ENCODE data around the gene TMEM132A. TPM values are rescaled to one million over a fixed set of nuclear protein-coding genes. Genes with fewer than 3 reads are reported as not detected.
A peak's percentile ranks its signal among the peaks of the same experiment; 100 is the strongest.
"Not testable (repeated sequence)": the region's sequence is repeated elsewhere in the genome, so short reads cannot be mapped to it uniquely, and the experiment has no call there.

Gene TMEM132A
- total RNA-seq, 1 experiment from 2014 or later, result 54.4 TPM

GRCh38 chr11:60905551-60906113 lies 18.6 kb upstream of the TMEM132A start:
- DNase-seq, result peak in 1 of 2 experiments; percentile 71

GRCh38 chr11:60906132-60906972 lies 17.9 kb upstream of the TMEM132A start, which contains the start of gene PRPF19:
Gene PRPF19 (minus strand): TSS chr11:60906585. CDS start chr11:60906382, 203 bp downstream.
- peaks cover 12% of the 10 kb centered on the region for H3K36me3 ChIP-seq (ENCODE audit: low read depth)
- H3K27ac ChIP-seq, result peak within 1 kb of the TSS; percentile 81
- peak within 1 kb of the TSS; percentile 89 for H2AFZ ChIP-seq
- H3K79me2 ChIP-seq (ENCODE audit: low read depth), result peaks cover 44% of the 10 kb centered on the region
- H3K4me2 ChIP-seq, result peak within 1 kb of the TSS; percentile 97
- peak within 1 kb of the TSS; percentile 90 for H3K4me3 ChIP-seq
- peaks cover 23% of the 10 kb centered on the region for H3K4me1 ChIP-seq (replicated peaks; ENCODE audit: insufficient read depth)
- peak; percentile 94 to 99 for DNase-seq
- POLR2A ChIA-PET (ENCODE audit: unreplicated experiment), result interaction anchor here (0.5 to 0.8 kb wide), 3 partner anchors 42 to 255 kb away, joined by 3 to 4 read pairs (median 4); partner anchors contain the start of gene VPS37C
- H4K20me1 ChIP-seq (ENCODE audit: insufficient read depth), result peaks cover 33% of the 10 kb centered on the region
- no peaks in the 10 kb centered on the region for H3K9me2 ChIP-seq (ENCODE audit: insufficient read depth)
- no peak for TF ChIP-seq EZH2 (IDR thresholded peaks at IDR 0.05; ENCODE audit: low read depth)
- no peak for TF ChIP-seq CTCF (conservative IDR thresholded peaks at IDR 0.05)
- peaks cover 26% of the 10 kb centered on the region for H3F3A ChIP-seq (ENCODE audit: insufficient read depth, low read depth)
- intact Hi-C loops (cut with micrococcal nuclease; ENCODE audit: unreplicated experiment), result loop anchor here (1.0 to 5.0 kb wide), 3 partner anchors 65 to 280 kb away; no protein-coding TSS in a partner anchor
- no TSS peak for BruUV-seq (replicated peaks)
- H3K27me3 ChIP-seq (ENCODE audit: insufficient read depth, low read depth), result peaks cover 27% of the 10 kb centered on the region; the same call in 1 of the 2 replicates
- CTCF ChIA-PET, result interaction anchor here (0.6 to 1.5 kb wide), 2 partner anchors 9 to 1799 kb away, joined by 3 to 4 read pairs; partner anchors contain the start of gene FAM111B
- H3K9me3 ChIP-seq (ENCODE audit: insufficient read depth, low read depth), result no peaks in the 10 kb centered on the region

More at GRCh38 chr11:60905551-60906113, 18.6 kb upstream of the TMEM132A start:
- POLR2A ChIA-PET (ENCODE audit: unreplicated experiment), result interaction anchor here (0.7 to 0.8 kb wide), 2 partner anchors 42 to 256 kb away, joined by 4 read pairs; partner anchors contain the start of gene VPS37C
- Histone ChIP-seq H3K4me1 (replicated peaks; ENCODE audit: insufficient read depth) (peaks cover 23% of the 10 kb centered on the region), H3K36me3 (ENCODE audit: low read depth) (peaks cover 14% of the 10 kb centered on the region), H3K4me3 (peak overlapping the region; percentile 90), H3K79me2 (ENCODE audit: low read depth) (peaks cover 44% of the 10 kb centered on the region), H3K27me3 (ENCODE audit: insufficient read depth, low read depth) (peaks cover 24% of the 10 kb centered on the region; the same call in 1 of the 2 replicates), H3K9me2 (ENCODE audit: insufficient read depth) (no peaks in the 10 kb centered on the region), H3F3A (ENCODE audit: insufficient read depth, low read depth) (peaks cover 29% of the 10 kb centered on the region), H3K4me2 (peak overlapping the region; percentile 97), H3K27ac (peak overlapping the region; percentile 81), H3K9me3 (ENCODE audit: insufficient read depth, low read depth) (no peaks in the 10 kb centered on the region), H2AFZ (peak overlapping the region; percentile 89), H4K20me1 (ENCODE audit: insufficient read depth) (peaks cover 35% of the 10 kb centered on the region)
- TSS peak; percentile 47 for BruUV-seq (replicated peaks)
- CTCF ChIA-PET, result interaction anchor here (0.6 to 1.5 kb wide), 2 partner anchors 10 to 1798 kb away, joined by 3 to 4 read pairs; partner anchors contain the start of gene FAM111B
- TF ChIP-seq EZH2 (IDR thresholded peaks at IDR 0.05; ENCODE audit: low read depth), result no peak
- no peak for TF ChIP-seq CTCF (conservative IDR thresholded peaks at IDR 0.05)
- intact Hi-C loops (cut with micrococcal nuclease; ENCODE audit: unreplicated experiment), result loop anchor here (1.0 to 5.0 kb wide), 3 partner anchors 64 to 281 kb away; no protein-coding TSS in a partner anchor

- Histone ChIP-seq H2AFZ (no peak overlapping the region), H3K9me2 (ENCODE audit: insufficient read depth) (no peaks in the 10 kb centered on the region), H3K4me2 (no peak overlapping the region), H3K27ac (no peak overlapping the region), H3K4me1 (replicated peaks; ENCODE audit: insufficient read depth) (peaks cover 29% of the 10 kb centered on the region), H4K20me1 (ENCODE audit: insufficient read depth) (peaks cover 16% of the 10 kb centered on the region), H3F3A (ENCODE audit: insufficient read depth, low read depth) (peaks cover 15% of the 10 kb centered on the region), H3K4me3 (no peak overlapping the region), H3K9me3 (ENCODE audit: insufficient read depth, low read depth) (no peaks in the 10 kb centered on the region), H3K27me3 (ENCODE audit: insufficient read depth, low read depth) (peaks cover 27% of the 10 kb centered on the region; the same call in 1 of the 2 replicates), H3K79me2 (ENCODE audit: low read depth) (peaks cover 25% of the 10 kb centered on the region), H3K36me3 (ENCODE audit: low read depth) (no peaks in the 10 kb centered on the region; the same call in 1 of the 2 replicates)
- intact Hi-C loops (cut with micrococcal nuclease; ENCODE audit: unreplicated experiment), result loop anchor here (5.0 kb wide), 1 partner anchor 243 kb away; no protein-coding TSS in a partner anchor
- ChIA-PET POLR2A (ENCODE audit: unreplicated experiment) (interaction anchor here (0.7 kb wide), 2 partner anchors 38 to 144 kb away, joined by 6 to 7 read pairs; no protein-coding TSS in a partner anchor), CTCF (no interaction called here)
- no peak for TF ChIP-seq CTCF (conservative IDR thresholded peaks at IDR 0.05)
- no peak for TF ChIP-seq EZH2 (IDR thresholded peaks at IDR 0.05; ENCODE audit: low read depth)
- DNase-seq, result no peak
- BruUV-seq (replicated peaks), result no TSS peak
Measured at GRCh38 chr11:60908803-60909202, 15.5 kb upstream of the TMEM132A start.

- H3K27ac ChIP-seq; H3K4me3 ChIP-seq; DNase-seq; BruUV-seq (replicated peaks); CTCF ChIA-PET; H3K4me2 ChIP-seq; H3K36me3 ChIP-seq (ENCODE audit: low read depth); H2AFZ ChIP-seq; H3K9me3 ChIP-seq (ENCODE audit: insufficient read depth, low read depth); H3K9me2 ChIP-seq (ENCODE audit: insufficient read depth); POLR2A ChIA-PET (ENCODE audit: unreplicated experiment); H4K20me1 ChIP-seq (ENCODE audit: insufficient read depth): not testable (repeated sequence)
- H3K79me2 ChIP-seq (ENCODE audit: low read depth), result peaks cover 23% of the 10 kb centered on the region
- intact Hi-C loops (cut with micrococcal nuclease; ENCODE audit: unreplicated experiment), result loop anchor here (5.0 kb wide), 1 partner anchor 243 kb away; no protein-coding TSS in a partner anchor
- peaks cover 27% of the 10 kb centered on the region; the same call in 1 of the 2 replicates for H3K27me3 ChIP-seq (ENCODE audit: insufficient read depth, low read depth)
- H3F3A ChIP-seq (ENCODE audit: insufficient read depth, low read depth), result peaks cover 14% of the 10 kb centered on the region
- peaks cover 21% of the 10 kb centered on the region for H3K4me1 ChIP-seq (replicated peaks; ENCODE audit: insufficient read depth)
Measured at GRCh38 chr11:60909680-60910280, 14.5 kb upstream of the TMEM132A start.

All from PC-9 (cell line).